Stimulated activated CD4-positive, alpha-beta T cell treated with anti-CD3 and anti-CD28 coated beads, TNF-alpha, amount 100 ng/mL, for 48 hours (primary cell): Measurements from ENCODE around the gene MZF1.

Source experiments
- DNase-seq, 3 donors: peaks; one replicate each; pipeline ENCODE4 v3.0.0-alpha.2; 2020; ENCODE audit warnings: low read depth in 3 of 3

The MZF1 gene

GRCh38 chr19:58570770-58571574, 2.2 kb downstream of the MZF1 start:
- DNase-seq = no peak

DNA sequence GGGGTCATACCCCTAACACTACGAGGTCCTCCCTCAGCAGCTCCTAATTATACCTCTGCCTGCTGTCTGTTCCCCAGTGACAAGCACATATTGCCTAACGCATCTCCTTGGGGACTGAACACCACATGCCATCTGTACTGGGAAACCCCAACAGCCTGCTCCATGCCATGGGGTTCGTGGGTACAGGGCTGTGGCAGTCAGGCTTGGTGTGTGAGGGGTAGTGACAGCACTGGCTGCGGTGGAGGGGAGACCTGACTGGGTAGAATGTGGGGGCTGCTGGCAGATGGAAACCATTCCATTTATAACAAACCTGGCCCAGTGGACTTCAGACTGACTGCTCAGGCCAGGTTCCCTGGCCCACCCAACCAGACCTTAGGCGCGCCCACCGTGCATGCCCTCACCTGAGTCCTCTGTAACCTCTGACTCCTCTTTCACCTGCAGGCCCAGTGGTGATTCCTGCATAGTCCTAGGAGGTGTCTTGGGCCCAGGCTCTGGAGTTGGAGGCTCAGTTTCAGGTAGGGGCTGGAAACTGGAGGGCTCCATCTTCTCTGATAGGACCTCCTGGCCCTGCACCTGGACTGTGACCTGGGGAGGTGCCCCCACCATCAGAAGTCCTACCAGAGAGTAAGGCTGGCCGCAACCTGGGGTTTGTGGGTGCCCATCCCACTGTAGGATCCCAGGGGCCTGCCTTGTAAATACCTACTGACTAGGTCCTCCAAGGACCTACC, 3.0 kb downstream of the MZF1 start:
- DNase-seq = no peak

DNA sequence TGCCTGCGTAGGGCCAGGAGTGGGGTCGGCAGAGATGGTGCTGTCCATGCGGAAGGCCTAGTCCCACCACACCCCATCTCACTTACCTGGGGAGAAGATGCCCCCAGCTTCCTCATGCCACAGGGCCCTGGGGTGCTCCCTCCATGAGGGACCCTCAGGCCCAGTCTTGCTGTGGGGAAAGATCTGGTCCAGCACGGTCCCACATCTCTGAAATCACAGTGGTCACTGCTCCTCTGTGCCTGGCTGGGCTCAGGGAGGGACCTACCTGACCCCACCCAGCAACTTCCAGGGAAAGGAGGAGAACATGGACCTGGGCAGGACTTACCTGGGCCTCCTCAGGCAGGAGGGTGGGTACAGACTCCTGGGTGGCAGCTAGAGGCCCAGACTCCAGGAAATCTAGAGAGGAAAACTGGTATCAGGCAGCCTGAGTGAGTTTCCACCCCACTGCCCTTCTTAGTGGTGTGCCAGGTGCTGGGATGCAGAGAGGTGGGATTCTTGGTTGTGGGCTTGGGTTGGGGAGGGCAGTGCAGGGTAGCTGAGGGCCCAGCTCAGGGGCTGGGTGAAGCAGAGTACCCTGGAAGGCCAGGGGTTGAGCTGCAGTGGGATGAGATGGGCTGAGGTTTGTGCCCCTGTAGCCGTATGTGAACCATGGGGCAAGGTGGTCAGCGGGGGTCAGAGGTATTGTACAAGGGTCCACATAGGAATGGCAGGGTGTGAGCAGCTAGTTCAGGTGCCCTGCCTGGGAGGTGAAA, 3.8 kb downstream of the MZF1 start:
- no peak for DNase-seq

- DNase-seq = no peak
Measured at GRCh38 chr19:58568453-58569130, 4.5 kb downstream of the MZF1 start.

DNA sequence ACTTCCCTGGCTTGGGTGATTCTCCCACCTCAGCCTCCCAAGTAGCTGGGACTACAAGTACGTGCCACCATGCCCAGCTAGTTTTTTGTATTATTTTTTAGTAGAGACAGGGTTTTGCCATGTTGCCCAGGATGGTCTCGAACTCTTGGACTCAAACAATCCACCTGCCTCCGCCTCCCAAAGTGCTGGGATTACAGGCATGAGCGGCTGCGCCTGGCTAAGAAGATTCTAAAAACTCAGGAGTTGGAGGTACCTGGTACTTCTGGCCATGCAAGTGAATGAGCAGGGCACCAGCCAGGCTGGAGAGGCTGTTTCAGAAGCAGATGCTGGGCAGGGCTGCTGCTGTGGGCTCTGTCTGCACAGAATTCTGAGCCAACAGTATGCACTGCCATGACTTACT, 6.1 kb downstream of the MZF1 start:
- no peak for DNase-seq

DNA sequence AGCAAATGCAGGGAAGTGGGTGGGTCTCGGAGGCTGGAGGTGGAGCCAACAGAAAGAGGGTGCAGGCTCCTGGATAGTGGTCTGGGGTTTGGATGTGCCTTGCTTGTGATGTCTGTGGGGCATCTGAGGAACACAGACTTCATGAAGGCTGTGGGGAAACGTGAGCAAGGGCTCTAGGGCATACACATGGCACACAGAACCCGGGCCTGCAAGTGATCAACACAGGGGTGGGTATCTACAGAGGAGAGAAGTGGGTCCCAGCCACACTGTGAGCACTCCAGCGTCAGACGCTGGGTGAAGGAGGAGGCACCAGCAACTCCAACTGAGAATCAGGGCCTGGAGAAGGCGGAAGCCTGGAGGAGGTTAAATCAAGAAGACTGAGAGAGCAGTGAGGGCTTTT, 9.3 kb downstream of the MZF1 start:
- no peak for DNase-seq

DNA sequence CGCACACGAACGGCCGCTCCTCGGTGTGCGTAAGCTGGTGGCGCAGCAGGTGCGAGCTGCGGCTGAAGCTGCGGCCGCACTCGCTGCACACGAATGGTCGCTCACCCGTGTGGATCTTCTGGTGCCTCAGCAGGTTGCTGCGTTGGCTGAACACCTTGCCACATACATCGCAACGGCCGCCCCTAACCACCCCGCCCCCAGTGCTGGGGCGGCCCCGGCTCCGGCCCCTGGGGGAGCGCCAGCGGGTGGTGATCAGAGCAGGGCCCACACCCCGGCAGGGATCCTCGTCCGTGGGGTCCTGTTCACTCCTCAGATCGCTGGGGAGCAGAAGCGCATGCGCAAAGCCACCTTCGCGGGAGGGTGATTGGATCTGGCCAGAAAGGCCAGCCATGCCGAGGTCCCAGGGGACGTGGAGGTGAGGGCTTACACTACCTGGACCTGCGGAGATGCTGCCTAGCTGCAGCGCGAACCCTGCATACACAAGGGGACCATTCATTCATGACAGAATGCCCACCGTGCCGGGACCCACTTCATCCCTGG, 10.0 kb downstream of the MZF1 start:
- no peak for DNase-seq

DNA sequence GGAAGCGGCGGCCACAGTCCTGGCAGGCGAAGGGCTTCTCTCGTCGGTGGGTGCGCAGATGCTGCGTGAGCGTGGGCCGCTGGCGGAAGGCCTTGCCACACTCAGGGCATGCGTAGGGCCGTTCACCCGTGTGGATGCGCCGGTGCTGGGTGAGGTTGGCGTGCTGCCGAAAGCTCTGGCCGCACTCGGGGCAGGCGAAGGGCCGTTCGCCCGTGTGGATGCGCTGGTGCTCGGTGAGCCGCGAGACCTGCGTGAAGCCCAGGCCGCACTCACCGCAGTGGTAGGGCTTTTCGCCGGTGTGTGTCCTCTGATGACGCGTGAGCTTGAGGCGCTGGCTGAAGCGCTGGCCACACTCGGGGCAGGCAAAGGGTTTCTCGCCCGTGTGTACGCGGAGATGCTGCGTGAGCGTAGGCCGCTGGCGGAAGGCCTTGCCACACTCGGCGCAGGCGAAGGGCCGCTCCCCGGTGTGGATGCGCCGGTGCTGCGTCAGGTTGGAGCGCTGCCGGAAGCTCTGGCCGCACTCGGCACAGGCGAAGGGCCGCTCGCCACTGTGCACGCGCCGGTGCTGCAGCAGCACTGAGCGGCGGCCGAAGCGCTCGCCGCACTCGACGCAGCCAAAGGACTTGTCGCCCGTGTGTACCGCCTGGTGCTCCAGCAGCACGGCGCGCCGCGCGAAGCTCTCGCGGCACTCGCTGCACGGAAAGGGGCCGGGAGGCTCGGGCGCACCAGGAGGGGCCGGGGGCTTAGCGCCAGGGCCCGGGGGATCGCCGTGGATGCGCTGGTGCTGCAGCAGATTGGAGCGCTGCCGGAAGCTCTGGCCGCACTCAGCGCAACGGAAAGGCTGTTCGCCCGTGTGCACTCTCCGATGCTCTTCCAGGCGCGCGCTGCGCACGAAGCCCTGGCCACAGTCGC, 10.8 kb downstream of the MZF1 start:
- no peak for DNase-seq

DNA sequence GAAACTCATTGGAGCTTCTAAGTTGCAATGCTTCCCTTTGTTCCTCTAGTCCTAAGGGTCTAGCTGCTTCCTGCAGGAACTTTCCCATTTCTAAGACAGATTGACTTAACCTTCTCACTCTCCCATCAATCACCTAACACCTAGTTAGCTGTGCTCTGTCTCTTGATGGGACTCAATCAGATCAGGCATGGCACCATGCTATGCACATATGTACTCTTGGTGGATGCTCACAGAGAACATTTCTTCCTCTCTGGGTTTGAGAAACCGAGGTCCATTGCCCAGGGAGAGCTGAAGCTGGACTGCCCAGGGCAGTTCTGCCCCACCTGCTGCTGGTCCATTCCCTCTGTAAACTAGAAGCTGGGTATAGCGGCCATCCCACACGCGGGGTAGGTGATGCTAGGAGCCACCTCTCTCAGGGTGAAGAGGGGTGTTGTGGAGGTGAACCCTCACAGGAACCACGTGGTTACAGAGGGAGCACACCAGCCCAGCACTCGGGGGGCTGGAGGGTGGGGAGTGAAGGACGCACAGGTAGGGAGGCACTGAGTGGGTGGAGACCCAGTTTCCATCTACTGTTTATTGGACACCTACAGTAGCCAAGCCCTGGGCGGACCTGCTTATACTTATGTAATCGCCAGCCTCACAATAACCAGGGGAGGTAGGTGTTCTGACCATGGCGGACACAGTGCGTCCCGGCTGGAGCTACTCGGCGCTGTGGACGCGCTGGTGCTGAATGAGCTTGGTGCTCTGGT, 11.6 kb downstream of the MZF1 start:
- DNase-seq = no peak

GRCh38 chr19:58560921-58561320, 12.2 kb downstream of the MZF1 start:
- no peak for DNase-seq

DNA sequence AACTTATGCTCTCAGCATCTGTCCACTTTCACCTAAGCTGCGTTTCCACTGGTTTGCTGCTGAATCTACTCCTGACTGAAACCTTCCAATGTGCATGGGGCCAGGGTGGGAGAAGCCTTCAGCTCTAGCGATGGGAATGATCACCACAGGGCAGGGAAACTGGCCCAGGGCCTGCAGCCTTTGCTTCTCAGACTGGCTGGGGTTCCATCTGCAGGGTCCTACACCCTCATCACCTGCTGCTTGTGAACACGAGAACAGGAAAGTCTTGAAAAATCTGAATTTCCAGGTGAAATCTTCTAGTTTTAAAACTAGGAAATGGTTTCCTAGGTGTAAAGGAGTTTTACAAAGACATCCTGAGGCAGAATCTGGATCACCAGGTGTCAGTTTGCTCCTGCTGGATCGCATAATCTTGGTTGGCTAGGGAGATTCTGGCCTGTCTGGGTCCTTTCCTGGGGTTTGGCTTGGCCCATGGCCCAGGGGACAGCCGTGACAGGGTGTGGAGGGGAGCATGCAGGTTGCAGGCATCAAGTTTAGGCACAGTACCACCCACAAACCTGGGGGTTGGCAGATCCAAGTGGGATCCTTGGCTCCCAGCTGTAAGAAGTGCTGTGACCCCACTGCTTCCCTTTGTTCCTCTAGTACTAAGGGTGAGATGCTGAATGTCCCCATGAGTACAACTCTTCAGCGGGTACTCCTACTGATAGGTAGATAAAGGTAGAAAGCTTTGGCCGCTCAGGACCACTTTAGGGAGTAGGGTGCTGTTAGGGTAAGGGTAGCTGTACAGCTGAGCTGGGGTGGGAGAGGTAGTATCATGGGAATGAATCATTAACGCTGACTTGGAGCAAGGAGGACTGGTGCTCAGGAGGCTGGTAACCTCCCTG, 12.9 kb downstream of the MZF1 start:
- no peak for DNase-seq

GRCh38 chr19:58559275-58560006, 13.7 kb downstream of the MZF1 start:
- peak; percentile 62 to 72 (median 70) for DNase-seq

GRCh38 chr19:58558623-58559274, 14.4 kb downstream of the MZF1 start:
- DNase-seq = peak; percentile 99

GRCh38 chr19:58558066-58558622, 15.0 kb downstream of the MZF1 start, which contains the start of gene UBE2M:
TSS of gene UBE2M (minus strand) at chr19:58558611. CDS start at chr19:58558381, 230 bp downstream.
- peak in 1 of 3 donors; percentile 60 for DNase-seq

DNA sequence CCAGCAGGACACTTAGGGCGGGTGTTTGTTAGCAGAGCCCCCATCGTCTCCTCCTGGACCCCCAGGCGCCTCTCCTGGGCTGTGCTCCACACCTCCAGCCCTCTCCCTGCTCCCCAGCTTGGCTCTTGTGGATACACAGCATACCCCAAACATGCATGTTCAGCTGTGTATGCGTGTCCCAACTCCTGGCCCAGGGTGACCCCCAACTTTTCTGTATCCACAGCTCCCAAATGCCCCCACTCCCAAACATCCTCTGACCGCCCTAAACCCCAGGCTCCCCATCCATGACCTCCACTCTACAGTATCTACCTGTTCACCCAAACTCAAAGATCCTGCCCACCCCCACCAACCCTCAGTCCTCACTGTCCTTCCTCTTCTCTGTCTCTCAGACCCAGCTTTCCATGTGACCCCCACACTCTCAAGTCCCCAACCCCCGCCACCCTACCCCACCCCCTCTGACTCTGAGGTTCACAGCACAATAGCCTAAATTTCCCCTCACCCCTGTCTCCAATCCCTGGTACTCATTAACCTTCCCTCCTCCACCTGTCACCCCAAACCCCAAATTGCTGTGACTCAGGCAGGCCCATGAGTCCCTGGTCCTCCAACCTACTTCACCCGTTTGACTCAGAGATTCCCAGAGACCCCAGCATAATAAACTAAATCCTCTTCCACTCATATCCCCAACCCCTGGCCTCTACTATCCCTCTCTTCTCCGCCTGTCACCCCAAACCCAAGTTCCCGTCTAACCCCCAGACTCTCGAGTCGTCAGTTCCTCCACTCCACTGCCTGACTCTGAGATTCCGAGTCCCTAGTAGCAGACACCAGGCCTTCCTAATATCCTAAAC, 15.7 kb downstream of the MZF1 start:
- DNase-seq = no peak

DNA sequence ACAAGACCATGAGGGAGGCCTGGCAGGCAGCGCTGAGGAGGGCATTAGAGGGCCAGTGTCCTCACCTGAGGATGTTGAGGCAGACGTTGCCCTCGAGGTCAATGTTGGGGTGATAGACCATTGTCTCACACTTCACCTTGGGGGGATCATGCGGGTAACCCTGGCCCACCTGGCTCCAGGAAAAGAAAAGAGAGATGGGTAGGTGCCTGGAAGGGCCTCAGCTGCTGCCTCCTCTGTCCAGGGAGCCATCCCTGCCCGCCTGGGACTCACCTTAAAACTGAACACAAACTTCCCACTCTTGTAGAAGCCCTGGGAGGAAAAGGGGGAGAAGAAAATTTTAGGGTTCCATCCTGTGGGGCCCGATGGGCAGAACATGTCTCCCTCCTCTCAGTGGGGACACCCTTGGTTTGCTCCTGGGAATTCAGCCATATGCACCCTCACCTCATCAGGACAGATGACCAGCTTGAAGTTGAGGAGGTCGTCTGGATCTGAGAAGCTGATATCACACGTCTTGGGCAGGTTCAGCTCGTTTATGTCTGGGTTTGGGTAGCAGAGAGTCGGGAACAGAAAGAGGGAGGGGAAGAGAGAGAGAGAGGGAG, 16.4 kb downstream of the MZF1 start:
- DNase-seq = no peak
